ENCODE results near the gene EBI3. TPM values are rescaled to one million over a fixed set of nuclear protein-coding genes. Genes with fewer than 3 reads are reported as not detected.
A peak's percentile ranks its signal among the peaks of the same experiment; 100 is the strongest.

EBI3 gene
- total and polyA plus RNA-seq, 2 of the 13 experiments (the other 11 are each of a cell fraction or from before 2014, with no cell fraction given): 3.4 TPM; not detected in 1

DNA sequence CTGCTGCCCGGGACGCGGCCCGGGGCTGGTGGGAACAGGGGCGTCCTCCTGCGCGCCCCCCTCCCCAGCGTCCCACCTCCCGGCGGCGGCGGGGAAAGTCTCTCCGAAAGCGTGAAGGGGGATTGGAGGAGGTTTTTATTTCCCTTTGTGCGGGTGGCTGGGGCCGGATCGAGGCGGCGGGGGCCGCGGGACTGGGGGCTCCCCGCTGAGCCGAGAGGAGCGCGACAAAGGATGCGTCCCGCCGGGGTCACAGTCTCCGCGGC lies 49.9 kb downstream of the EBI3 start:
- TF ChIP-seq MZF1 (CRISPR knock-in tag; IDR thresholded peaks at IDR 0.05; ENCODE audit: borderline replicate concordance) (no peak), TOE1 (CRISPR knock-in tag; IDR thresholded peaks at IDR 0.05) (no peak), YY1 (IDR thresholded peaks at IDR 0.05; ENCODE audit: insufficient read depth, insufficient replicate concordance, low read depth, low read length) (no peak), ZNF282 (IDR thresholded peaks at IDR 0.05; ENCODE audit: partially characterized antibody) (no peak), GMEB1 (CRISPR knock-in tag; IDR thresholded peaks at IDR 0.05; ENCODE audit: borderline replicate concordance) (no peak)
- TF ChIP-seq, protein P1, sequence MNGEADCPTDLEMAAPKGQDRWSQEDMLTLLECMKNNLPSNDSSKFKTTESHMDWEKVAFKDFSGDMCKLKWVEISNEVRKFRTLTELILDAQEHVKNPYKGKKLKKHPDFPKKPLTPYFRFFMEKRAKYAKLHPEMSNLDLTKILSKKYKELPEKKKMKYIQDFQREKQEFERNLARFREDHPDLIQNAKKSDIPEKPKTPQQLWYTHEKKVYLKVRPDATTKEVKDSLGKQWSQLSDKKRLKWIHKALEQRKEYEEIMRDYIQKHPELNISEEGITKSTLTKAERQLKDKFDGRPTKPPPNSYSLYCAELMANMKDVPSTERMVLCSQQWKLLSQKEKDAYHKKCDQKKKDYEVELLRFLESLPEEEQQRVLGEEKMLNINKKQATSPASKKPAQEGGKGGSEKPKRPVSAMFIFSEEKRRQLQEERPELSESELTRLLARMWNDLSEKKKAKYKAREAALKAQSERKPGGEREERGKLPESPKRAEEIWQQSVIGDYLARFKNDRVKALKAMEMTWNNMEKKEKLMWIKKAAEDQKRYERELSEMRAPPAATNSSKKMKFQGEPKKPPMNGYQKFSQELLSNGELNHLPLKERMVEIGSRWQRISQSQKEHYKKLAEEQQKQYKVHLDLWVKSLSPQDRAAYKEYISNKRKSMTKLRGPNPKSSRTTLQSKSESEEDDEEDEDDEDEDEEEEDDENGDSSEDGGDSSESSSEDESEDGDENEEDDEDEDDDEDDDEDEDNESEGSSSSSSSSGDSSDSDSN (CRISPR knock-in tag; IDR thresholded peaks at IDR 0.05): no peak
- ATAC-seq: peak; percentile 13; the same call in 2 of the 3 replicates
- H4K20me1 ChIP-seq (ENCODE audit: insufficient read depth, low read length): no peaks in the 10 kb centered on the region
- peak overlapping the region; percentile 12 to 33 (median 27); a peak in 4 of 6 replicates for H3K4me3 ChIP-seq (replicated peaks in 1 of 3; ENCODE audit: insufficient read depth in 1 of 3, low read depth in 2 of 3, low read length in 3 of 3)
- H3K4me1 ChIP-seq (ENCODE audit: insufficient read depth, low read length): peaks cover 12% of the 10 kb centered on the region; the same call in 1 of the 2 replicates
- H3K9ac ChIP-seq (ENCODE audit: insufficient read depth, low read depth, low read length): no peak overlapping the region
- POLR2A ChIA-PET: interaction anchor here (2.1 kb wide), 1 partner anchor 74 kb away, joined by 5 read pairs; no protein-coding TSS in a partner anchor
- H3K27me3 ChIP-seq (ENCODE audit: control insufficient read depth in 1 of 2, insufficient read depth in 2 of 2, low read length in 2 of 2): peaks cover 0 to 46% of the 10 kb centered on the region in 2 experiments
- in situ Hi-C loops (cut with HindIII; ENCODE audit: extremely low pct_ligation_motif_present, low pct_unique_long_range_greater_than_20kb): no loop called here
- H3K36me3 ChIP-seq (replicated peaks in 1 of 2; ENCODE audit: control insufficient read depth in 1 of 2, insufficient read depth in 2 of 2, low read length in 2 of 2): no peaks in the 10 kb centered on the region
- H3K79me2 ChIP-seq (ENCODE audit: insufficient read depth, low read length): no peaks in the 10 kb centered on the region
- H2AFZ ChIP-seq (ENCODE audit: low read length): no peak overlapping the region
- intact Hi-C loops (cut with micrococcal nuclease; ENCODE audit: unreplicated experiment): no loop called here
- no peak for FAIRE-seq
- no TSS peak for BruUV-seq (replicated peaks)
- CTCF ChIA-PET (ENCODE audit: low intra/inter-chr PET ratio, low total read pairs): no interaction called here
- no peak overlapping the region for H3K27ac ChIP-seq (ENCODE audit: extremely low read length, insufficient read depth, low read length)
- DNase-seq (ENCODE audit: low spot score): no peak
- no peaks in the 10 kb centered on the region for H3K9me3 ChIP-seq (ENCODE audit: low read length)
- peak overlapping the region; percentile 53 for H3K4me2 ChIP-seq (ENCODE audit: low read depth, low read length)
- WGBS (ENCODE audit: low lambda C conversion rate): 33% methylated on average over 3 of the region's 30 CpGs
